Suprapubic skin (tissue), 4 donors: ENCODE measurements around the gene RIMBP2. TPM values are rescaled to one million over a fixed set of nuclear protein-coding genes. Genes with fewer than 3 reads are reported as not detected.

Experiments used
- DNase-seq, 2 donors: peaks; one replicate each; pipeline ENCODE4 v3.0.0-alpha.2; 2019; ENCODE audit warnings: low spot score in 2 of 2
- H3K27ac ChIP-seq: fragments of 200-600 bp; sonication (generic); one replicate; pipeline ENCODE4 v1.5.1; 2019
- H3K27me3 ChIP-seq: fragments of 200-600 bp; sonication (generic); one replicate; pipeline ENCODE4 v1.5.1; 2019
- H3K36me3 ChIP-seq: fragments of 200-600 bp; sonication (generic); one replicate; pipeline ENCODE4 v1.5.1; 2019
- H3K4me1 ChIP-seq: fragments of 200-600 bp; sonication (generic); one replicate; pipeline ENCODE4 v1.5.1; 2019
- H3K4me3 ChIP-seq: fragments of 200-600 bp; sonication (generic); one replicate; pipeline ENCODE4 v1.5.1; 2019; ENCODE audit warnings: mild to moderate bottlenecking
- H3K9me3 ChIP-seq: fragments of 200-600 bp; sonication (generic); one replicate; pipeline ENCODE4 v1.5.1; 2019
- CTCF ChIP-seq, 2 donors: fragments of 200-600 bp in 1 of 2; fragments of 450-650 bp in 1 of 2; sonication (generic) in 1 of 2; IDR thresholded peaks; one replicate each; pipeline ENCODE4 v1.5.1; 2016 to 2019; ENCODE audit warnings: antibody characterized with exemption in 2 of 2, mild to moderate bottlenecking in 1 of 2, moderate library complexity in 1 of 2
- EP300 ChIP-seq: sonication (generic); formaldehyde crosslinking; IDR thresholded peaks from one replicate; pipeline ENCODE4 v1.6.1; 2017; ENCODE audit warnings: antibody characterized with exemption
- POLR2A ChIP-seq, 2 donors: fragments of 450-650 bp; IDR thresholded peaks; one replicate each; pipeline ENCODE4 v1.6.1; 2017; ENCODE audit warnings: antibody characterized with exemption in 2 of 2, mild to moderate bottlenecking in 2 of 2, moderate library complexity in 2 of 2
- POLR2AphosphoS5 ChIP-seq, 3 donors: sonication (generic); formaldehyde crosslinking; IDR thresholded peaks; one replicate each; pipeline ENCODE4 v1.6.1; 2017; ENCODE audit warnings: antibody characterized with exemption in 3 of 3
- WGBS: methylation state at CpG from one replicate; pipeline ENCODE4 v1.1.5; 2018; 5-methylcytosine and 5-hydroxymethylcytosine counted together
- total RNA-seq, 4 donors: library from RNA; depleted of rRNA; stranded (reverse); fragments of >200 nt; gene quantifications; one replicate each; pipeline ENCODE4 v1.1.0, GENCODE V29; 2016

Gene RIMBP2
- total RNA-seq, 4 donors from 2014 or later: 2.1 to 21.8 (median 3.0) TPM

GRCh38 chr12:130367523-130367922 lies 348.6 kb downstream of the RIMBP2 start:
- H3K4me3 ChIP-seq: no peak overlapping the region
- peaks cover 10% of the 10 kb centered on the region for H3K27me3 ChIP-seq
- H3K9me3 ChIP-seq: no peaks in the 10 kb centered on the region
- WGBS: 95% methylated on average over 13 of the region's 13 CpGs
- no peak overlapping the region for H3K27ac ChIP-seq
- TF ChIP-seq POLR2AphosphoS5 (IDR thresholded peaks at IDR 0.05) (no peak), EP300 (no peak), CTCF (IDR thresholded peaks at IDR 0.05) (no peak), POLR2A (IDR thresholded peaks at IDR 0.05) (no peak)
- no peaks in the 10 kb centered on the region for H3K36me3 ChIP-seq
- no peak for DNase-seq
- no peaks in the 10 kb centered on the region for H3K4me1 ChIP-seq

DNA sequence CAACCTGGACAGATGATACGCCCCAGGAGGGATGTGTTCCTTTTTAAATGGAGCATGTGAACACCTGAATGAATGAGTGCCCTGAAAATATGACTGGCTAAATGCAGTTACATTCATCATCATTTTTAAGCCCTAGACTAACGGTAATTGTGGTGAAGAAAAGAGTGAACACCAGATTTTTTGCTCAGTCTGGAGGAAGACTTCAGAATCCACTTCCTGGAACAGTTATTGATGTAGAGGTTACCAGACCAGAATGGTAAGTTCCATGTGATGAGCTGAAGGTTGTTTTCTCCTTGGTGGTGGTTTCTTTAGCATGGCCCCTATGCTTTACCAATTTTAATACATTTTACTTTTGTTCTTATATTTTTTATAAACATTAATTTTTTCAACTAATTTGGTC lies 349.1 kb downstream of the RIMBP2 start:
- TF ChIP-seq EP300 (no peak), POLR2A (IDR thresholded peaks at IDR 0.05) (no peak), CTCF (IDR thresholded peaks at IDR 0.05) (no peak), POLR2AphosphoS5 (IDR thresholded peaks at IDR 0.05) (no peak)
- Histone ChIP-seq H3K4me1 (no peaks in the 10 kb centered on the region), H3K9me3 (no peaks in the 10 kb centered on the region), H3K27me3 (peaks cover 10% of the 10 kb centered on the region), H3K4me3 (no peak overlapping the region), H3K36me3 (no peaks in the 10 kb centered on the region), H3K27ac (no peak overlapping the region)
- 83% methylated on average over 2 of the region's 2 CpGs for WGBS
- no peak for DNase-seq

GRCh38 chr12:130366159-130366558 lies 349.9 kb downstream of the RIMBP2 start:
- H3K4me1 ChIP-seq: no peaks in the 10 kb centered on the region
- H3K9me3 ChIP-seq: no peaks in the 10 kb centered on the region
- no peaks in the 10 kb centered on the region for H3K36me3 ChIP-seq
- no peak for TF ChIP-seq POLR2A (IDR thresholded peaks at IDR 0.05)
- TF ChIP-seq CTCF (IDR thresholded peaks at IDR 0.05): no peak
- no peak for TF ChIP-seq POLR2AphosphoS5 (IDR thresholded peaks at IDR 0.05)
- no peak for TF ChIP-seq EP300
- H3K27me3 ChIP-seq: peaks cover 10% of the 10 kb centered on the region
- DNase-seq: no peak
- H3K27ac ChIP-seq: no peak overlapping the region
- no peak overlapping the region for H3K4me3 ChIP-seq
- WGBS: 85% methylated on average over 7 of the region's 7 CpGs

GRCh38 chr12:130364578-130364977 lies 351.5 kb downstream of the RIMBP2 start:
- 81% methylated on average over 2 of the region's 2 CpGs for WGBS
- no peaks in the 10 kb centered on the region for H3K36me3 ChIP-seq
- TF ChIP-seq CTCF (IDR thresholded peaks at IDR 0.05) (no peak), POLR2AphosphoS5 (IDR thresholded peaks at IDR 0.05) (no peak), EP300 (no peak), POLR2A (IDR thresholded peaks at IDR 0.05) (no peak)

DNA sequence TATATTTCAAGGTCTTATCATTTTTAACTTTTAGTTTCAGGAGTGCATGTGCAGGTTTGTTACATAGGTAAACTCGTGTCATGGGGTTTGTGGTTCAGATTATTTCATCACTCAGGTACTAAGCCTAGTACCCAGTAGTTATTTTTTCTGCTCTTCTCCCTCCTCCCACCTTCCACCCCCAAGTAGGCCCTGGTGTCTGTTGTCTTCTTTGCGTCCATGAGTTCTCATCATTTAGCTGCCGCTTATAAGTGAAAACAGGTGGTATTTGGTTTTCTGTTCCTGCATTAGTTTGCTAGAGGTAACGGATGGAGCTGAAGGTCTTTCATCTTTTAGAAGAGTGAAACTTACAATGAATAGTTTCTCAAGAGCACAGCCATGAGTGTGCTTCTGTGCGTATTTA lies 354.0 kb downstream of the RIMBP2 start:
- 71% methylated on average over 5 of the region's 5 CpGs for WGBS

More at GRCh38 chr12:130364578-130364977, 351.5 kb downstream of the RIMBP2 start:
- H3K4me3 ChIP-seq: no peak overlapping the region
- H3K4me1 ChIP-seq: no peaks in the 10 kb centered on the region
- H3K27ac ChIP-seq: no peak overlapping the region
- peaks cover 18% of the 10 kb centered on the region for H3K27me3 ChIP-seq
- H3K9me3 ChIP-seq: no peaks in the 10 kb centered on the region
- no peak for DNase-seq

GRCh38 chr12:130357729-130358330 lies 358.3 kb downstream of the RIMBP2 start:
- Histone ChIP-seq H3K4me1 (no peaks in the 10 kb centered on the region), H3K9me3 (no peaks in the 10 kb centered on the region), H3K27ac (no peak overlapping the region), H3K27me3 (peaks cover 44% of the 10 kb centered on the region), H3K36me3 (no peaks in the 10 kb centered on the region), H3K4me3 (no peak overlapping the region)
- DNase-seq: no peak
- no peak for TF ChIP-seq POLR2AphosphoS5 (IDR thresholded peaks at IDR 0.05)
- 54% methylated on average over 14 of the region's 14 CpGs for WGBS

More for the DNA sequence above, 354.0 kb downstream of the RIMBP2 start:
- Histone ChIP-seq H3K4me3 (no peak overlapping the region), H3K9me3 (no peaks in the 10 kb centered on the region), H3K27me3 (peaks cover 25% of the 10 kb centered on the region), H3K36me3 (no peaks in the 10 kb centered on the region), H3K27ac (no peak overlapping the region), H3K4me1 (no peaks in the 10 kb centered on the region)
- no peak for TF ChIP-seq EP300
- DNase-seq: no peak
